ENCODE results near the gene RBM48. TPM values are rescaled to one million over a fixed set of nuclear protein-coding genes. Genes with fewer than 3 reads are reported as not detected.
"Not testable (repeated sequence)": the region's sequence is repeated elsewhere in the genome, so short reads cannot be mapped to it uniquely, and the experiment has no call there.

The RBM48 gene
- total RNA-seq, 1 experiment from 2014 or later, result 14.6 TPM

GRCh38 chr7:92534572-92534971 lies 6.0 kb downstream of the RBM48 start:
- H3K27ac ChIP-seq (ENCODE audit: low read depth, low read length), result no peak overlapping the region
- ChIA-PET RAD21 (ENCODE audit: low non-redundant PET in 1 of 2, low total read pairs in 2 of 2, uncharacterized antibody in 2 of 2, unreplicated experiment in 2 of 2) (no interaction called here), CTCF (no interaction called here), POLR2A (no interaction called here)
- no peak overlapping the region for H3K9ac ChIP-seq (ENCODE audit: low read length)
- no peak overlapping the region for H3K4me2 ChIP-seq (ENCODE audit: low read length)
- TF ChIP-seq JUND (IDR thresholded peaks at IDR 0.05), result no peak
- TF ChIP-seq EGR1 (IDR thresholded peaks at IDR 0.05; ENCODE audit: low read depth), result no peak
- TF ChIP-seq ZNF274 (IDR thresholded peaks at IDR 0.05; ENCODE audit: low read depth, low read length), result no peak
- TF ChIP-seq TCF7L2 (IDR thresholded peaks at IDR 0.05; ENCODE audit: borderline replicate concordance, extremely low read depth, insufficient read depth, insufficient read length), result no peak
- TF ChIP-seq ZFX (IDR thresholded peaks at IDR 0.05), result no peak
- TF ChIP-seq EZH2phosphoT487 (IDR thresholded peaks at IDR 0.05; ENCODE audit: borderline replicate concordance), result no peak
- TF ChIP-seq CBX3 (IDR thresholded peaks at IDR 0.05; ENCODE audit: low read depth), result no peak
- no peak for TF ChIP-seq REST (IDR thresholded peaks at IDR 0.05; ENCODE audit: low read depth)
- peaks cover 10% of the 10 kb centered on the region for H3K79me2 ChIP-seq (ENCODE audit: insufficient read depth, low read length)
- H4K20me1 ChIP-seq (ENCODE audit: insufficient read depth), result no peaks in the 10 kb centered on the region
- intact Hi-C loops (cut with micrococcal nuclease), result no loop called here
- no peak overlapping the region for H2AFZ ChIP-seq (ENCODE audit: low read depth, low read length, poor library complexity, severe bottlenecking)
- no TSS peak for BruUV-seq (replicated peaks)
- no peak for DNase-seq (ENCODE audit: low read depth, low spot score)
- ATAC-seq, result no peak
- H3K9me2 ChIP-seq (ENCODE audit: insufficient read depth), result no peaks in the 10 kb centered on the region
- peaks cover 2 to 3% of the 10 kb centered on the region in 2 experiments; a peak in 2 of 4 replicates for H3K4me1 ChIP-seq (ENCODE audit: control insufficient read depth in 1 of 2, insufficient read depth in 2 of 2, low read length in 2 of 2)
- no peak overlapping the region for H3K4me3 ChIP-seq (replicated peaks in 1 of 2; ENCODE audit: low read depth in 1 of 2, low read length in 2 of 2)
- peaks cover 15 to 46% of the 10 kb centered on the region in 2 experiments for H3K36me3 ChIP-seq (ENCODE audit: control insufficient read depth in 1 of 2, insufficient read depth in 2 of 2, low read length in 2 of 2)
- no peaks in the 10 kb centered on the region for H3K27me3 ChIP-seq (ENCODE audit: insufficient read depth, low read length)
- no peaks in the 10 kb centered on the region for H3K9me3 ChIP-seq (ENCODE audit: control insufficient read depth in 1 of 2, insufficient read depth in 1 of 2, low read depth in 1 of 2, low read length in 2 of 2)

GRCh38 chr7:92543542-92543941 lies 14.9 kb downstream of the RBM48 start:
- H3K27ac ChIP-seq (ENCODE audit: low read depth, low read length); POLR2A ChIA-PET; H3K79me2 ChIP-seq (ENCODE audit: insufficient read depth, low read length); CTCF ChIA-PET; H3K4me1 ChIP-seq (ENCODE audit: control insufficient read depth in 1 of 2, insufficient read depth in 2 of 2, low read length in 2 of 2); BruUV-seq (replicated peaks); DNase-seq (ENCODE audit: low read depth, low spot score); H3K9me3 ChIP-seq (ENCODE audit: control insufficient read depth in 1 of 2, insufficient read depth in 1 of 2, low read depth in 1 of 2, low read length in 2 of 2); RAD21 ChIA-PET (ENCODE audit: low non-redundant PET in 1 of 2, low total read pairs in 2 of 2, uncharacterized antibody in 2 of 2, unreplicated experiment in 2 of 2); intact Hi-C loops (cut with micrococcal nuclease); H4K20me1 ChIP-seq (ENCODE audit: insufficient read depth); H2AFZ ChIP-seq (ENCODE audit: low read depth, low read length, poor library complexity, severe bottlenecking); H3K4me3 ChIP-seq (replicated peaks in 1 of 2; ENCODE audit: low read depth in 1 of 2, low read length in 2 of 2); H3K27me3 ChIP-seq (ENCODE audit: insufficient read depth, low read length); H3K4me2 ChIP-seq (ENCODE audit: low read length); H3K36me3 ChIP-seq (ENCODE audit: control insufficient read depth in 1 of 2, insufficient read depth in 2 of 2, low read length in 2 of 2); H3K9ac ChIP-seq (ENCODE audit: low read length); ATAC-seq; H3K9me2 ChIP-seq (ENCODE audit: insufficient read depth): not testable (repeated sequence)

- H3K4me3 ChIP-seq (replicated peaks in 1 of 2; ENCODE audit: low read depth in 1 of 2, low read length in 2 of 2); intact Hi-C loops (cut with micrococcal nuclease); RAD21 ChIA-PET (ENCODE audit: low non-redundant PET in 1 of 2, low total read pairs in 2 of 2, uncharacterized antibody in 2 of 2, unreplicated experiment in 2 of 2); H3K27ac ChIP-seq (ENCODE audit: low read depth, low read length); H3K9me2 ChIP-seq (ENCODE audit: insufficient read depth); CTCF ChIA-PET; H3K79me2 ChIP-seq (ENCODE audit: insufficient read depth, low read length); H3K4me1 ChIP-seq (ENCODE audit: control insufficient read depth in 1 of 2, insufficient read depth in 2 of 2, low read length in 2 of 2); BruUV-seq (replicated peaks); DNase-seq (ENCODE audit: low read depth, low spot score); H3K36me3 ChIP-seq (ENCODE audit: control insufficient read depth in 1 of 2, insufficient read depth in 2 of 2, low read length in 2 of 2); H4K20me1 ChIP-seq (ENCODE audit: insufficient read depth); ATAC-seq; H3K4me2 ChIP-seq (ENCODE audit: low read length); H3K9ac ChIP-seq (ENCODE audit: low read length); POLR2A ChIA-PET; H3K27me3 ChIP-seq (ENCODE audit: insufficient read depth, low read length); H3K9me3 ChIP-seq (ENCODE audit: control insufficient read depth in 1 of 2, insufficient read depth in 1 of 2, low read depth in 1 of 2, low read length in 2 of 2); H2AFZ ChIP-seq (ENCODE audit: low read depth, low read length, poor library complexity, severe bottlenecking): not testable (repeated sequence)
These were observed 16.5 kb downstream of the RBM48 start for GRCh38 chr7:92545116-92545515.

Measured in HCT116 (cell line).